IPS-15b (cell line): Measurements from ENCODE around the gene HSFX4.
"Not testable (repeated sequence)": the region's sequence is repeated elsewhere in the genome, so short reads cannot be mapped to it uniquely, and the experiment has no call there.

Experiments
- H3K27me3 ChIP-seq: one replicate; pipeline ENCODE4 v1.6.1; 2013; ENCODE audit warnings: low read length; ENCODE audit not compliant: control insufficient read depth, insufficient read depth
- H3K36me3 ChIP-seq: one replicate; pipeline ENCODE4 v1.6.1; 2013; ENCODE audit warnings: low read length; ENCODE audit not compliant: control insufficient read depth, insufficient read depth
- H3K4me1 ChIP-seq: one replicate; pipeline ENCODE4 v1.6.1; 2013; ENCODE audit warnings: mild to moderate bottlenecking, low read length; ENCODE audit not compliant: control insufficient read depth, insufficient read depth
- H3K4me3 ChIP-seq: one replicate; pipeline ENCODE4 v1.5.1; 2013; ENCODE audit warnings: low read depth, low read length
- H3K9ac ChIP-seq: one replicate; pipeline ENCODE4 v1.6.1; 2013; ENCODE audit warnings: low read depth, mild to moderate bottlenecking, low read length
- H3K9me3 ChIP-seq: one replicate; pipeline ENCODE4 v1.6.1; 2013; ENCODE audit warnings: mild to moderate bottlenecking, low read length; ENCODE audit not compliant: control insufficient read depth, insufficient read depth

The HSFX4 gene

DNA sequence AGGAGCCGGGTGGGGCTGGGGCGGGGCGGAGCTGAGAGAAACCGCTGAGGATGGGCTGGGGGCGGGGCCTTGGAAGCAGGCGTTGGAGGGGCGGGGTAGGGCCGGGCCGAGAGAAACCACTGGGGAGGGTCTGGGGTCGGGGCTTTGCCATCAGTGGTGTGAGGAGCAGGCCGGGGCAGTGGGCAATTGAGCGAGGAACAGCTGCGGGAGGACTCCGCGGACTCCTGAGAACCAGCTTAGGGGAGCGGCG lies 10.2 kb downstream of the HSFX4 start:
- Histone ChIP-seq H3K9ac (no peak overlapping the region), H3K36me3 (no peaks in the 10 kb centered on the region), H3K4me1 (no peaks in the 10 kb centered on the region), H3K4me3 (peak overlapping the region; percentile 72), H3K9me3 (no peaks in the 10 kb centered on the region), H3K27me3 (no peaks in the 10 kb centered on the region)

DNA sequence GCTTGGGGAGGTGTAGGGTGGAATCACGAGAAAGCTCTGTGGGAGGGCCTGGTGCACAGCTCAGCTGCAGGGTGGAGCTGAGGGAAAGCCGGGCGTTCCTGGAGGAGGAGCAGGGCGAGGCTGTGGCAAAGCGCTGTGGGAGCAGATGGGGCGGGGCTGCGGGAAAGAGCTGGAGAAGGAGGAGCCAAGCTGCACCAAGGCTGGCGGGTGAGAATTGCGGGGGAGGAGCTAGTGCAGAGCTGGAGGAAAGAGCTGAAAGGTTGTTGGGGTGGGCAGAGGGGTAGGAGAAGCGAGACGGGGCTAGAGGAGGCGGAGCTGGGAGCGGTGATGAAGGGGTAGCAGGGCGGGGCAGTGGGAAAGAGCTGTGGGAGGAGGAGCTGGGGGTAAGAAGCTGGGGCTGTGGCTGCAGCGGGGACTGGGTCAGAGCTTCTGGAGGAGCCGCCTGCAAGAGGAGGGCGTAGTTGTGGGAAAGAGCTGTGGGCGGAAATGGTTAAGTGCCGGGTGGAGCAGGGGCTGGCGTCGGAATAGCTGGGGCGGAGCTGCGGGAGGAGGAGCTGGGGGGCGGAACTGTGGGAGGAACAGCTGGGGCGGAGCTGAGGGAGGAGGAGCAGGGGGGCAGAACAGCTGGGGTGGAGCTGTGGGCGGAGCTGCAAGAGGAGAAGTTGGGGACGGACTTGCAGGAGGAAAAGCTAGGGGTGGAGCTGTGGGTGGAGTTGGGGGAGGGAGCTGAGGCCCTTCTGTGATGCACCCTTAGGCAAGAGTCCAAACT lies 10.7 kb downstream of the HSFX4 start:
- peak overlapping the region; percentile 72 for H3K4me3 ChIP-seq
- H3K36me3 ChIP-seq: no peaks in the 10 kb centered on the region
- no peaks in the 10 kb centered on the region for H3K4me1 ChIP-seq

DNA sequence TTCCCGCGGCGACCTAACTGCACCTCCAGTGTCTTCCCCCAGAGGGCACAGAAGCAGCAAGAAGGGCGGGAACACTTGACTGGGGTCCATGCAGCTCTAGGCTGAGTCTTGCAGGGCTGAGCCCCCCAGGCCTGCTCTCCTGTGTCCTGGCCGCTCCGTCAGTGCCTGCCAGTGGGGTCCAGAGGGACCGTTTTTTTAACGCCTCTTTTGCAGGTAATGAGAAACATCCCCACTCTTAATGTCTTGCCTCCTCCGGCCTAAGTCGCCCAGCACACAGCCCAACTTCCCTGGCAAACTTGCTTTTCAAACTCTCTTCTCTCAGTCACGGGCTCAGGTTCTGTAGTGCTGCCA lies 11.3 kb downstream of the HSFX4 start:
- H3K4me1 ChIP-seq, H3K9ac ChIP-seq, H3K9me3 ChIP-seq, H3K27me3 ChIP-seq, H3K36me3 ChIP-seq, H3K4me3 ChIP-seq: not testable (repeated sequence)

More for the DNA sequence above, 10.7 kb downstream of the HSFX4 start:
- H3K9ac ChIP-seq: peak overlapping the region; percentile 24
- no peaks in the 10 kb centered on the region for H3K9me3 ChIP-seq
- H3K27me3 ChIP-seq: no peaks in the 10 kb centered on the region

DNA sequence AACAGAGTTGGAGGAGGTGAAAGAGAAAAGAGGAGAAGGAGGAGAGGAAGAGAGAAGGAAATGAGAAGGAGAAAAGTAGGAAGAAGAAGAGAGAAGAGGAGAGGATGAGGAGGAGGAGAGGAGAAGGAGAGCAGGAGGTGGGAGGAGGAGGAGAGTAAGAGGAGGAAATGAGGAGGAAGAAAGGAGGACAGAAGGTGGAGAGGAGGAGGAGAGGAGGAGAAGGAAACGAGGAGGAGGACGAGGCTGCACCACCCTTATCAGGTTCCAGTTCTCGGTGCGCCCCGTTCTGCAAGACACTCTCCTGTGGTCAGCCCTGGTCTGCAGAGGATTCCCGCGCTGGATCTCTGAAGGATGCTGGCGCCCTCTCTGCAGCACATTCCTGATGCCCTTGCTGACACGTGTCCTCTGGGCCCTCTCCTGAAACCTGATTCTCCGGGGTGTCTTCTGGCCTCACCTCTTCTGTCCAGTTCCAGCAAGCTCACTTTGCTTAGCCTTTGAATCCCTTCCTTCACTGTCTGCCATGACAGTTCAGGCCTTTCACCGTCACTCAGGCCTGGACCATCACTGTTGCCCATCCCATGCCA lies 15.8 kb downstream of the HSFX4 start:
- H3K4me3 ChIP-seq, H3K9me3 ChIP-seq, H3K36me3 ChIP-seq, H3K9ac ChIP-seq, H3K27me3 ChIP-seq, H3K4me1 ChIP-seq: not testable (repeated sequence)

DNA sequence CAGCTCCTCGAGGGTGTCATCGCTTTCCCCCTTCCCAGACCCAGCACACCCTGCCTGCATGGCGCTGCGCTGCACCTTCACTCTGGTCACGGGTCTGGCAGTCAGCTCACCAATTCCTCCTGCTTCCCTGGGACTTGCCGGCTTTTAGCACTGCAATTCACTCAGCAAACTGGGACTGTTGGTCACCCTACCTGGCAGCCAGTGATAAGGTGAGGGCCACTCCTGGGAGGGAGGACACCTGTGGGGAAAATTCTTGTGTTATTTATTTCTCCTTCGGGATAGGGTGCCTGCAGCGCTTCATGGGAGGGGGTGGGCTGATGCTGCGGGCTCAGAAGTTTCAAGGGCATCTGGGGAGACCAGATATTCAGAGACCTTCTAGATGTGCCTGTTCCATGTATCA lies 16.4 kb downstream of the HSFX4 start:
- not testable (repeated sequence) for H3K36me3 ChIP-seq, H3K4me1 ChIP-seq, H3K27me3 ChIP-seq, H3K4me3 ChIP-seq, H3K9me3 ChIP-seq, H3K9ac ChIP-seq

- not testable (repeated sequence) for H3K36me3 ChIP-seq, H3K27me3 ChIP-seq, H3K9me3 ChIP-seq
Observed at GRCh38 chrX:149946932-149947331, 17.6 kb downstream of the HSFX4 start.

GRCh38 chrX:149948016-149948415 lies 18.6 kb downstream of the HSFX4 start:
- H3K27me3 ChIP-seq: no peaks in the 10 kb centered on the region
- no peaks in the 10 kb centered on the region for H3K4me1 ChIP-seq
- no peak overlapping the region for H3K9ac ChIP-seq
- H3K9me3 ChIP-seq: no peaks in the 10 kb centered on the region
- no peak overlapping the region for H3K4me3 ChIP-seq
- no peaks in the 10 kb centered on the region for H3K36me3 ChIP-seq

More at GRCh38 chrX:149946932-149947331, 17.6 kb downstream of the HSFX4 start:
- H3K4me1 ChIP-seq, H3K4me3 ChIP-seq, H3K9ac ChIP-seq: not testable (repeated sequence)

DNA sequence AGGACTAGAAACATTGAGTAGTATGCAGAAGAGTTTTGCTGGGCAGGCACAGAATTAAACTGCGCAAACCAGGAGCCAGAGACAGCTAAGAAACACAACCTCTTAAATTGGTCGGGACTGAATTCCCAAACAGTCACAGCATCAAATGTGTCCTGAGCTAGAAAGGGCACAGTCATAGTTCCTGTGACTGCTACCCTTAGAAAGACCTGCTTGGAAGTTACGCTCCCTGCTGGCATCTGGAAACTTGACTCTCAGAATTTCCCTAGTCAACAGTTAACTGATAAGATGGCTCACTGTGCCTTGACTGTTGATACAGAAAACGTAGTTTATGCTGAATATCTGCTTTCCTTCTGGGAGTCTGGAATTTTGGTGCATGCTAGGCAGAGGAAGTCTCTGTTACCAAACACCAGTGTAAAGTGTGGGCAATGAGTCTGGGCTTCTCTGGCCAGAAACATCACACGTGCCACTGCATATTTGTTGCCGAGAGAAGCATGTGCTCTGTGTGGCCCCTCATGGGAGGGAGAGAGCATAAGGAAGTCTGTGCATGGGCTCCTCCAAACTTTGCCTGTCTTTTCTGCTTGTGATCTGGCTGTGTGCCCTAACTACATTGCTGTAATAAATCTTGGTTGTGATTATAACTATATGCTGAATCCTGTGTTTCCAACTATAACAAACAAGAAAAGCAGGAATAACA lies 20.5 kb downstream of the HSFX4 start:
- Histone ChIP-seq H3K4me1 (no peaks in the 10 kb centered on the region), H3K4me3 (no peak overlapping the region), H3K9me3 (no peaks in the 10 kb centered on the region), H3K27me3 (no peaks in the 10 kb centered on the region), H3K36me3 (no peaks in the 10 kb centered on the region), H3K9ac (no peak overlapping the region)

DNA sequence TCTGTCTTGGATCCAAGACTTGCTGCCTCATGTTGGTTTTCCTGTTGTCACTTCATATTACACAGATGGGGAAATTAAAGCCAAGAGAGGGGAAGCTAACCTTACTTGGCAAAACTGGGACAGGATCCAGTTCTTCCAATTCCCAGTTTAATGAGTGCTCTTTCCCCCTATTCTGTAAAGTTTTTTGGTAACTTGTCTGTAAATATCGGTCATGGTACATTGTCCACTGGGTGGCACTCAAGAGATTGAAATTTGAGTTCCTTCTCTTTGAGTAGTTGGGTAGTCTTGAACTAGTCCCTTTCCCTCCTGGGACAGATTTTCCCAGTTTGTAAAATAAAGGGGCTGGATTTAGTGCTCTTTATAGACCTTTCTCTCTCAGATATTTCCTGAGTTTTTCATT lies 21.3 kb downstream of the HSFX4 start:
- Histone ChIP-seq H3K27me3 (no peaks in the 10 kb centered on the region), H3K36me3 (no peaks in the 10 kb centered on the region), H3K4me3 (no peak overlapping the region), H3K4me1 (no peaks in the 10 kb centered on the region), H3K9ac (no peak overlapping the region), H3K9me3 (no peaks in the 10 kb centered on the region)

GRCh38 chrX:149961572-149961971 lies 32.2 kb downstream of the HSFX4 start:
- Histone ChIP-seq H3K36me3 (no peaks in the 10 kb centered on the region), H3K27me3 (no peaks in the 10 kb centered on the region), H3K4me1 (no peaks in the 10 kb centered on the region), H3K4me3 (no peak overlapping the region), H3K9ac (no peak overlapping the region), H3K9me3 (no peaks in the 10 kb centered on the region)

DNA sequence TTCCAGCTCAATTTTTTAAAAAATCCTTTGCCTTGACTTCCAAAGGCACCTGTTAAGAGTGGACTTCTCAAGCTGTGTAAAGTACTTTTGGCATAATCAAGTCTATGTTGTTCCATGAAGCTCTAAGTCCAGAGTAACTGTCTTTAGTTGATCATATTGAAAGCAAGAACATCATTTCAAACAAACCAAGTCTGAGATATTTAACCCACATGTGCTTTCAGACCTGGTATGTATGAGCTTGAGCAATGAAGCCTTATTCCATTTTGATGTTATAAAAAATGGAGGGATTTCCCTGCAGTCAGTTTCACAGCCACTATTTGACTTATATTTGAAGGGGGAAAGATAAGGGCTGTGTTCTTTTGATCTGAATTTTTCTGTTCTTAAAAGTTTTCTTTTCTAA lies 32.6 kb downstream of the HSFX4 start:
- Histone ChIP-seq H3K9ac (no peak overlapping the region), H3K27me3 (no peaks in the 10 kb centered on the region), H3K9me3 (no peaks in the 10 kb centered on the region), H3K4me1 (no peaks in the 10 kb centered on the region), H3K4me3 (no peak overlapping the region), H3K36me3 (no peaks in the 10 kb centered on the region)
